SK-N-SH treated with all-trans-retinoic acid at 6 μM for 48 hours (cell line): ENCODE data around the gene TRAK2.

Experiments
- BACH2 ChIP-seq: fragments of 250-450 bp; sonication (Bioruptor Pico); IDR thresholded peaks from 2 replicates; pipeline ENCODE4 v1.9.0; 2021; ENCODE audit warnings: mild to moderate bottlenecking, borderline replicate concordance
- CREB5 ChIP-seq: fragments of 250-450 bp; sonication (Bioruptor Pico); IDR thresholded peaks from 2 replicates; pipeline ENCODE4 v1.5.1; 2020; ENCODE audit warnings: low read depth, mild to moderate bottlenecking, moderate library complexity
- CSRNP3 ChIP-seq: fragments of 250-450 bp; sonication (Bioruptor Pico); IDR thresholded peaks from 2 replicates; pipeline ENCODE4 v1.5.1; 2021; ENCODE audit warnings: mild to moderate bottlenecking, moderate library complexity
- ESRRG ChIP-seq: fragments of 250-450 bp; sonication (Bioruptor Pico); IDR thresholded peaks from 2 replicates; pipeline ENCODE4 v1.6.1; 2021; ENCODE audit warnings: mild to moderate bottlenecking
- GLIS3 ChIP-seq: fragments of 250-450 bp; sonication (Bioruptor Pico); IDR thresholded peaks from 2 replicates; pipeline ENCODE4 v1.5.0; 2020; ENCODE audit warnings: mild to moderate bottlenecking, moderate library complexity
- ISL1 ChIP-seq: fragments of 250-450 bp; sonication (Bioruptor Pico); IDR thresholded peaks from 2 replicates; pipeline ENCODE4 v2.1.2; 2022; ENCODE audit warnings: mild to moderate bottlenecking, moderate library complexity
- PATZ1 ChIP-seq: fragments of 250-450 bp; sonication (Bioruptor Pico); IDR thresholded peaks from 2 replicates; pipeline ENCODE4 v1.8.0; 2020; ENCODE audit warnings: mild to moderate bottlenecking, moderate library complexity, borderline replicate concordance
- ZC3H10 ChIP-seq: fragments of 250-450 bp; sonication (Bioruptor Pico); IDR thresholded peaks from 2 replicates; pipeline ENCODE4 v1.5.1; 2021; ENCODE audit warnings: mild to moderate bottlenecking, moderate library complexity
- ZFP30 ChIP-seq: fragments of 450-650 bp; formaldehyde crosslinking; IDR thresholded peaks from 2 replicates; pipeline ENCODE4 v1.5.0; 2022; ENCODE audit warnings: mild to moderate bottlenecking, moderate library complexity

GRCh38 chr2:201344663-201345366 lies 106.4 kb downstream of the TRAK2 start:
- TF ChIP-seq CSRNP3 (CRISPR knock-in tag) (no peak), PATZ1 (CRISPR knock-in tag) (no peak), ESRRG (CRISPR knock-in tag) (no peak), BACH2 (CRISPR knock-in tag) (no peak), CREB5 (CRISPR knock-in tag) (no peak), ISL1 (CRISPR knock-in tag) (no peak), ZFP30 (CRISPR knock-in tag) (no peak), GLIS3 (CRISPR knock-in tag) (no peak), ZC3H10 (CRISPR knock-in tag) (no peak)
